ENCODE measurements around the gene EMX1.

GRCh38 chr2:72925328-72925943 is 8.1 kb downstream of the EMX1 start:
- TF ChIP-seq EZH2 (IDR thresholded peaks at IDR 0.05; ENCODE audit: low read depth), result no peak
- no peak for TF ChIP-seq CTCF (conservative IDR thresholded peaks at IDR 0.05)
